22Rv1 (cell line): ENCODE data around the gene TAGLN.
"Not testable (repeated sequence)": the region's sequence is repeated elsewhere in the genome, so short reads cannot be mapped to it uniquely, and the experiment has no call there.

Experiments
- CTCF ChIP-seq: fragments of 450-650 bp; IDR thresholded peaks from 2 replicates; pipeline ENCODE4 v1.5.1; 2017; ENCODE audit warnings: mild to moderate bottlenecking
- ZFX ChIP-seq: fragments of 450-650 bp; IDR thresholded peaks from 2 replicates; pipeline ENCODE4 v1.6.1; 2017; ENCODE audit warnings: antibody characterized with exemption, borderline replicate concordance

GRCh38 chr11:117206859-117207258 lies 7.7 kb downstream of the TAGLN start:
- TF ChIP-seq CTCF, ZFX: not testable (repeated sequence)
